Activated CD4-positive, alpha-beta memory T cell treated with anti-CD3 and anti-CD28 coated beads for 36 hours (primary cell): ENCODE measurements around the gene NHS. TPM values are rescaled to one million over a fixed set of nuclear protein-coding genes. Genes with fewer than 3 reads are reported as not detected.
A peak's percentile ranks its signal among the peaks of the same experiment; 100 is the strongest.

ENCODE experiments used
- CTCF ChIA-PET: fragments of 350-600 bp; sonication (Branson Sonifier 250); formaldehyde crosslinking; loops from one replicate; lab custom pipeline; 2021; ENCODE audit warnings: antibody characterized with exemption, inconsistent platforms; lab: Charles Lee
- POLR2A ChIA-PET: fragments of 350-600 bp; sonication (Branson Sonifier 250); formaldehyde crosslinking; loops from one replicate; lab custom pipeline; 2021; ENCODE audit warnings: antibody characterized with exemption; lab: Charles Lee
- DNase-seq: peaks from one replicate; pipeline ENCODE4 v3.0.0-alpha.2; 2020
- H3K27ac Mint-ChIP-seq: one replicate; pipeline ENCODE4 v1.8.0; 2021; ENCODE audit warnings: mixed read lengths
- H3K27me3 Mint-ChIP-seq: one replicate; pipeline ENCODE4 v1.8.0; 2021; ENCODE audit warnings: mixed read lengths
- H3K36me3 Mint-ChIP-seq: one replicate; pipeline ENCODE4 v1.8.0; 2021; ENCODE audit warnings: mixed read lengths
- H3K4me1 Mint-ChIP-seq: one replicate; pipeline ENCODE4 v1.8.0; 2021; ENCODE audit warnings: low read depth, mixed read lengths
- H3K4me3 Mint-ChIP-seq: one replicate; pipeline ENCODE4 v1.8.0; 2021; ENCODE audit warnings: mild to moderate bottlenecking, mixed read lengths
- H3K9me3 Mint-ChIP-seq: one replicate; pipeline ENCODE4 v1.8.0; 2021; ENCODE audit warnings: mixed read lengths
- intact Hi-C: fragments of 100-400 bp; cut with micrococcal nuclease; formaldehyde crosslinking; loops from one replicate; pipeline ENCODE4 v1.15.1; 2023
- total RNA-seq, 2 experiments: library from RNA; stranded (reverse); gene quantifications; one replicate each; pipeline ENCODE4 v1.2.3, GENCODE V29; 2021

NHS gene
- total RNA-seq, 2 experiments from 2014 or later = 4.8 to 5.0 TPM

DNA sequence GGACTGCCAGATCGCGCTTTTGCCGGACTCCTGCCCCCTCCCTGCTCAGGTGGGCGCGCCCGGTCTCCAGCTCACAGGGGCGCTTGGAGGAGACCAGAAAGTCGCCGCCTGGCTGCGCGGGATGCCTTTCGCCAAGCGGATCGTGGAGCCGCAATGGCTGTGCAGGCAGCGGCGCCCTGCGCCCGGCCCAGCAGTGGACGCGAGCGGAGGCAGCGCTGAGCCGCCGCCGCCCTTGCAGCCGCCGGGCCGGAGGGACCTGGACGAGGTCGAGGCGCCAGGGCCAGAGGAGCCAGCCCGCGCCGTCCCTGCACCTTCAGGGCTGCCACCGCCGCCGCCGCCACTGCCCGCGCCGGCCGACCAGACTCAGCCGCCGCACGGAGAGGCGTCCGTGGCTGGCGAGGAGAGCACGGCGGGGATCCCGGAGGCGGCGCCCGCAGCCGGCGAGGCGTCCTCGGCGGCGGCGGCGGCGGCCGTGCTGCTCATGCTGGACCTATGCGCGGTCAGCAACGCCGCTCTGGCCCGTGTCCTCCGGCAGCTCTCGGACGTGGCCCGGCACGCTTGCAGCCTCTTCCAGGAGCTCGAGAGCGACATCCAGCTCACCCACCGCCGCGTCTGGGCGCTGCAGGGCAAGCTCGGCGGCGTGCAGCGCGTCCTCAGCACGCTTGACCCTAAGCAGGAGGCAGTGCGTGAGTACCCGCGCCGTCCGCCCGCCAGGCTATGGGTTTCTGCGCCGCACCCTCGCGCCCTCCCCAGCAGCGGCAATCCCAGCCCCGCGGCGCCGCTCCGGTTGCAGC, 834 bp downstream of the NHS start:
- intact Hi-C loops = loop anchor here (2.0 to 10.0 kb wide), 4 partner anchors 65 to 361 kb away; partner anchors contain the start of gene SCML1
- Mint-ChIP-seq H3K36me3 (no peaks in the 10 kb centered on the region), H3K4me3 (no peak overlapping the region), H3K9me3 (no peaks in the 10 kb centered on the region), H3K27ac (no peak overlapping the region), H3K27me3 (peaks cover 25% of the 10 kb centered on the region), H3K4me1 (peaks cover 9% of the 10 kb centered on the region)
- CTCF ChIA-PET = no interaction called here
- peak; percentile 7 for DNase-seq
- POLR2A ChIA-PET = no interaction called here

DNA sequence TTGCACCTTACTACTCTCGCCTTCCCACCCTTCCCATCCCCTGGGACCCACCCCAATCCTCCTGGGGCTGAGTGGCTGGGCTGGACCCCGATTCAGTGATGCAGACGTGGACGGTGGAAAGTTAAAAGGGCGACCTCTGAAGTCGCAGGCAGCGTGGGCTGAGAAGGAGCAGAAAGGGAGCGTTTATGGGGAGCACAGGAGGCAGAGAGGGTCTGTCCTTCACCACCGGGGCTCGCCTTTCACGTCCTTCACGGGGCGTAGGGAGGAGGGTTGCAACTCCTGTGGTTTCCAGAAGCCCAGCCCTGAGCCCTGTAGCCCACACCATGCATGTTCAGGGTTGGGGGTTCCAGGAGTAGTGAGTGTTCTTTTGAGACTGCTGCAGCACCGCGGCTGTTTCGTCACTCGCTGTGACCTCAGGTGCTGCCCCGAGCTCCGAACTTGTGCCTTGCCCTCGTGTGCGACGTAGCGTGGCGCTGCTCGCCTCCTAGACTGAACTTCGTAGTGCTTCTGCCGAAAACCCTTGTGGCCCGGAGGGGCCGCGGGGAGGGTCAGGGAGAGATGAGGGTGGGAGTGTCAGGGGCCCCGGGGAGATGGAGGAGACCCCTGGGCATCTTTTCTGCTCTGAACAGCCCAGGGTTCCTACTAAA, 1.6 kb downstream of the NHS start:
- Mint-ChIP-seq H3K27me3 (peaks cover 25% of the 10 kb centered on the region), H3K27ac (no peak overlapping the region), H3K4me1 (peaks cover 9% of the 10 kb centered on the region), H3K36me3 (no peaks in the 10 kb centered on the region), H3K4me3 (peak overlapping the region; percentile 8), H3K9me3 (no peaks in the 10 kb centered on the region)
- DNase-seq = peak; percentile 31
- CTCF ChIA-PET = no interaction called here
- POLR2A ChIA-PET = no interaction called here
- intact Hi-C loops = loop anchor here (1.0 to 10.0 kb wide), 5 partner anchors 64 to 360 kb away; partner anchors contain the start of gene SCML1

GRCh38 chrX:17377091-17377717, 2.2 kb downstream of the NHS start:
- peaks cover 9% of the 10 kb centered on the region for H3K4me1 Mint-ChIP-seq
- peak overlapping the region; percentile 38 for H3K27ac Mint-ChIP-seq
- peaks cover 3% of the 10 kb centered on the region for H3K9me3 Mint-ChIP-seq
- DNase-seq = peak; percentile 50
- ChIA-PET CTCF (no interaction called here), POLR2A (no interaction called here)
- peaks cover 2% of the 10 kb centered on the region for H3K36me3 Mint-ChIP-seq
- peaks cover 26% of the 10 kb centered on the region for H3K27me3 Mint-ChIP-seq
- peak overlapping the region; percentile 24 for H3K4me3 Mint-ChIP-seq
- intact Hi-C loops = loop anchor here (1.0 to 10.0 kb wide), 5 partner anchors 64 to 360 kb away; partner anchors contain the start of gene SCML1

DNA sequence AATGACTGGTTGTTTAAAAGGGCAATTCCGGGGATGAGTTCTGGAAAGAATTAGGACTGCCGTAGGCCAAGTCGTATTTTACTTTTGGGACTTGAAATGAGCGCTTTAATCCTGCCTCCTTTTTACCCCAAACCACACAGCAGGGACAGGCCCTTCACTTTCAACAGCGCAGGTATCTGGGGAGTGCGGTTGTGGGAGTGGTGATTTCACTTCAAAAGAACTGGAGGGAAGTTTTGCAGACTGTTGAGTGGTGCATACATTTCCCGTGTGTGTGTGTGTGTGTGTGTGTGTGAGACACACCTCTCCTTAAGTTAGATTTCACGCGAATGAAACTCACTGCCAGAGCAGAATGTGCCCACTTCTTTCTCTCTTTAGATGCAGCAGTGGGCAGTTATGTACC, 2.8 kb downstream of the NHS start:
- CTCF ChIA-PET = no interaction called here
- Mint-ChIP-seq H3K4me3 (peak overlapping the region; percentile 24), H3K27ac (peak overlapping the region; percentile 38), H3K4me1 (peaks cover 9% of the 10 kb centered on the region), H3K36me3 (peaks cover 2% of the 10 kb centered on the region), H3K9me3 (peaks cover 8% of the 10 kb centered on the region), H3K27me3 (peaks cover 27% of the 10 kb centered on the region)
- peak; percentile 63 for DNase-seq
- intact Hi-C loops = loop anchor here (1.0 to 10.0 kb wide), 5 partner anchors 63 to 359 kb away; partner anchors contain the start of gene SCML1
- POLR2A ChIA-PET = no interaction called here

GRCh38 chrX:17380221-17380620, 5.2 kb downstream of the NHS start:
- POLR2A ChIA-PET = interaction anchor here (0.6 kb wide), 1 partner anchor 28 kb away, joined by 4 read pairs; no protein-coding TSS in a partner anchor
- no peak overlapping the region for H3K27ac Mint-ChIP-seq
- peaks cover 8% of the 10 kb centered on the region for H3K9me3 Mint-ChIP-seq

GRCh38 chrX:17390419-17390850, 15.4 kb downstream of the NHS start:
- DNase-seq = no peak
- ChIA-PET POLR2A (no interaction called here), CTCF (no interaction called here)
- H3K4me1 Mint-ChIP-seq = no peaks in the 10 kb centered on the region
- no peaks in the 10 kb centered on the region for H3K36me3 Mint-ChIP-seq
- peaks cover 3% of the 10 kb centered on the region for H3K27me3 Mint-ChIP-seq
- H3K4me3 Mint-ChIP-seq = no peak overlapping the region
- intact Hi-C loops = no loop called here
- no peak overlapping the region for H3K27ac Mint-ChIP-seq
- no peaks in the 10 kb centered on the region for H3K9me3 Mint-ChIP-seq

More at GRCh38 chrX:17380221-17380620, 5.2 kb downstream of the NHS start:
- CTCF ChIA-PET = no interaction called here
- intact Hi-C loops = no loop called here
- Mint-ChIP-seq H3K4me3 (no peak overlapping the region), H3K36me3 (peaks cover 2% of the 10 kb centered on the region), H3K4me1 (peaks cover 9% of the 10 kb centered on the region), H3K27me3 (peaks cover 19% of the 10 kb centered on the region)
- DNase-seq = no peak

DNA sequence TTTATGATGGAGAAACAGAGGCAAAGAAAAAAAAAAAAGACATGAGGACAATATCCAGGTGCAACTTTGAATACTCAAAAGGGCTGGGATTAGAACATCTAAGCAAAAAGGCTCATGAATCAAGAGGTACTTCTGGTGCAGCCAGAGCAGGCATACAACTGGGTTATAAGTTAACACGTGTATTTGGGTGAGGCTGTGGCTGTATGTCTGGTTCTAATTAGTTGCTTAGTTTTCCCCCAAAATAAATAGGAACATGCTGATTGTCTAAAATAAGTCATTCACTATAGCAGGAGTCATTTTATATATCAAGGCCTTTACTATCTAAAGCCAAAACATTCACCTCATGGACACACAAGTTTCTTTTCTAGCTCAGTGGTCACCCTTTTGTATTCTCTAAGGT, 20.2 kb downstream of the NHS start:
- DNase-seq = no peak
- Mint-ChIP-seq H3K4me3 (no peak overlapping the region), H3K27me3 (no peaks in the 10 kb centered on the region), H3K9me3 (no peaks in the 10 kb centered on the region), H3K36me3 (no peaks in the 10 kb centered on the region), H3K4me1 (no peaks in the 10 kb centered on the region), H3K27ac (no peak overlapping the region)
- POLR2A ChIA-PET = no interaction called here
- CTCF ChIA-PET = no interaction called here
- intact Hi-C loops = no loop called here

DNA sequence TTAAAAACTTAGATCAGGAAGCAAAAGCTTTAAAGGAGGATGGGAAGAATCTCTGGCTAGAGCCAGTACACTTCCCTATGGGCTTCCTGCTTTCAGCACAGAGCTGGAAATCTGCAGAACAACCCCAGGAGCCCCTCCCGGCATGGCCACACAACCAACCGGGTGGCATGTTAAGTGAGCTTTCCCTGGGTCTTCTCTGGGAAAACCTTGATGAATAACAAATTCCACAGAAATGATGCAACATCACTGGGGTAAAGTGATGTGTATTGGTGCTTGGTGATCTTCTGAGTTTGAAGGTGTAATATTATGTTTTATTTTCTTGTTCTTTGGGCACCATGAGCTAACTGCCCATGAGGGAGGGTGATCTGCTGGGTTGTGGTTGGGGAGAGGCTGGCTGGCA, 22.1 kb downstream of the NHS start:
- no peaks in the 10 kb centered on the region for H3K36me3 Mint-ChIP-seq
- no peak for DNase-seq
- H3K27ac Mint-ChIP-seq = no peak overlapping the region
- H3K9me3 Mint-ChIP-seq = no peaks in the 10 kb centered on the region
- H3K4me1 Mint-ChIP-seq = no peaks in the 10 kb centered on the region
- no peak overlapping the region for H3K4me3 Mint-ChIP-seq
- no peaks in the 10 kb centered on the region for H3K27me3 Mint-ChIP-seq
- ChIA-PET CTCF (no interaction called here), POLR2A (no interaction called here)
- intact Hi-C loops = no loop called here

GRCh38 chrX:17403189-17403691, 28.2 kb downstream of the NHS start:
- CTCF ChIA-PET = no interaction called here
- no peaks in the 10 kb centered on the region for H3K27me3 Mint-ChIP-seq
- H3K9me3 Mint-ChIP-seq = no peaks in the 10 kb centered on the region
- DNase-seq = no peak
- H3K27ac Mint-ChIP-seq = no peak overlapping the region
- H3K4me1 Mint-ChIP-seq = no peaks in the 10 kb centered on the region
- intact Hi-C loops = no loop called here
- no peaks in the 10 kb centered on the region for H3K36me3 Mint-ChIP-seq
- POLR2A ChIA-PET = no interaction called here
- H3K4me3 Mint-ChIP-seq = no peak overlapping the region

GRCh38 chrX:17403972-17404371, 29.0 kb downstream of the NHS start:
- no peaks in the 10 kb centered on the region for H3K9me3 Mint-ChIP-seq
- intact Hi-C loops = no loop called here
- no peaks in the 10 kb centered on the region for H3K36me3 Mint-ChIP-seq
- H3K27me3 Mint-ChIP-seq = no peaks in the 10 kb centered on the region
- ChIA-PET CTCF (no interaction called here), POLR2A (no interaction called here)
- no peaks in the 10 kb centered on the region for H3K4me1 Mint-ChIP-seq
- H3K4me3 Mint-ChIP-seq = no peak overlapping the region
- DNase-seq = no peak
- no peak overlapping the region for H3K27ac Mint-ChIP-seq

- H3K9me3 Mint-ChIP-seq = no peaks in the 10 kb centered on the region
- H3K4me3 Mint-ChIP-seq = no peak overlapping the region
- H3K36me3 Mint-ChIP-seq = no peaks in the 10 kb centered on the region
- DNase-seq = no peak
- ChIA-PET CTCF (no interaction called here), POLR2A (no interaction called here)
- no peaks in the 10 kb centered on the region for H3K27me3 Mint-ChIP-seq
- intact Hi-C loops = no loop called here
- H3K27ac Mint-ChIP-seq = no peak overlapping the region
- no peaks in the 10 kb centered on the region for H3K4me1 Mint-ChIP-seq
Observed at GRCh38 chrX:17405225-17405969, 30.4 kb downstream of the NHS start.
